Naive thymus-derived CD4-positive, alpha-beta T cell (primary cell): ENCODE results near the gene SLC19A1. TPM values are rescaled to one million over a fixed set of nuclear protein-coding genes. Genes with fewer than 3 reads are reported as not detected.

ENCODE experiments used
- ATAC-seq: fragments of 150-1000 bp; cut with Tn5 transposase; 2 replicates; pipeline ENCODE4 v1.10.0; 2021; ENCODE audit warnings: mild to moderate bottlenecking, moderate library complexity
- CTCF ChIA-PET: fragments of 350-600 bp; sonication (Branson Sonifier 250); formaldehyde crosslinking; loops from one replicate; lab custom pipeline; 2021; ENCODE audit warnings: antibody characterized with exemption; lab: Charles Lee
- POLR2A ChIA-PET: fragments of 350-600 bp; sonication (Branson Sonifier 250); formaldehyde crosslinking; loops from one replicate; lab custom pipeline; 2021; ENCODE audit warnings: antibody characterized with exemption, inconsistent platforms; lab: Charles Lee
- DNase-seq, 9 donors: peaks; one replicate each; pipeline versions ENCODE4 v3.0.0 to v3.0.0-alpha.2; 2020 to 2022; ENCODE audit warnings: mixed read lengths in 1 of 9
- H3K27ac ChIP-seq: one replicate; pipeline ENCODE4 v1.7.0; 2013; ENCODE audit warnings: mild to moderate bottlenecking, low read depth, low read length, moderate library complexity
- H3K27me3 ChIP-seq, 2 donors: one replicate each; pipeline ENCODE4 v1.7.0; 2013; ENCODE audit warnings: low read length in 2 of 2, mild to moderate bottlenecking in 2 of 2, moderate library complexity in 2 of 2; ENCODE audit not compliant: control insufficient read depth in 2 of 2, insufficient read depth in 2 of 2
- H3K36me3 ChIP-seq, 3 experiments: 1 replicate in 2 of 3; 2 replicates in 1 of 3; pipeline ENCODE4 v1.7.0; 2013; ENCODE audit warnings: low read length in 3 of 3, mild to moderate bottlenecking in 3 of 3, moderate library complexity in 1 of 3; ENCODE audit not compliant: insufficient read depth in 3 of 3, control insufficient read depth in 2 of 3
- H3K4me1 ChIP-seq, 2 donors: one replicate each; pipeline ENCODE4 v1.7.0; 2013; ENCODE audit warnings: low read length in 2 of 2, mild to moderate bottlenecking in 2 of 2, moderate library complexity in 1 of 2; ENCODE audit not compliant: control insufficient read depth in 2 of 2, insufficient read depth in 2 of 2
- H3K4me3 ChIP-seq: 2 replicates; pipeline ENCODE4 v1.7.0; 2013; ENCODE audit warnings: mild to moderate bottlenecking, low read length
- H3K9me3 ChIP-seq, 3 experiments: 1 replicate in 2 of 3; 2 replicates in 1 of 3; pipeline ENCODE4 v1.7.0; 2013; ENCODE audit warnings: low read length in 3 of 3; ENCODE audit not compliant: control insufficient read depth in 2 of 3
- H3K27ac Mint-ChIP-seq, 9 donors: one replicate each; pipeline ENCODE4 v1.8.0; 2020 to 2022; ENCODE audit warnings: mixed read lengths in 9 of 9, mild to moderate bottlenecking in 8 of 9, moderate library complexity in 5 of 9, inconsistent platforms in 2 of 9
- H3K27me3 Mint-ChIP-seq, 5 donors: one replicate each; pipeline ENCODE4 v1.8.0; 2021 to 2022; ENCODE audit warnings: mixed read lengths in 5 of 5, mild to moderate bottlenecking in 1 of 5
- H3K36me3 Mint-ChIP-seq, 5 donors: one replicate each; pipeline ENCODE4 v1.8.0; 2020 to 2022; ENCODE audit warnings: mixed read lengths in 5 of 5, mild to moderate bottlenecking in 3 of 5, inconsistent platforms in 1 of 5
- H3K4me1 Mint-ChIP-seq, 7 donors: one replicate each; pipeline ENCODE4 v1.8.0; 2020 to 2022; ENCODE audit warnings: mixed read lengths in 7 of 7, mild to moderate bottlenecking in 3 of 7, inconsistent platforms in 1 of 7
- H3K4me3 Mint-ChIP-seq, 10 donors: one replicate each; pipeline ENCODE4 v1.8.0; 2020 to 2022; ENCODE audit warnings: mild to moderate bottlenecking in 10 of 10, mixed read lengths in 10 of 10, moderate library complexity in 6 of 10, inconsistent platforms in 2 of 10
- H3K9me3 Mint-ChIP-seq, 11 donors: one replicate each; pipeline ENCODE4 v1.8.0; 2020 to 2022; ENCODE audit warnings: mixed read lengths in 11 of 11, mild to moderate bottlenecking in 4 of 11, inconsistent platforms in 1 of 11, moderate library complexity in 1 of 11
- intact Hi-C, 2 donors: fragments of 100-400 bp; cut with micrococcal nuclease; formaldehyde crosslinking; loops; one replicate each; pipeline ENCODE4 v1.15.1; 2023
- polyA plus RNA-seq, 2 donors: library from polyadenylated mRNA; unstranded; fragments of 300-500 nt; fragmentation: Illumina TruSeq; gene quantifications; one replicate each; pipeline ENCODE4 v1.2.3, GENCODE V29; 2021
- total RNA-seq, 6 experiments: library from RNA in 5 of 6; stranded (reverse) in 5 of 6; gene quantifications; 1 replicate in 5 of 6; 2 replicates in 1 of 6; pipeline ENCODE4 v1.2.3 and lab custom pipeline; 2021 to 2026

Gene SLC19A1
- total and polyA plus RNA-seq, 7 experiments from 2014 or later: 10.5 to 49.1 (median 15.6) TPM

GRCh38 chr21:45522381-45522780, 19.9 kb downstream of the SLC19A1 start:
- no peaks in the 10 kb centered on the region for H3K27me3 ChIP-seq
- Mint-ChIP-seq H3K27ac (no peak overlapping the region), H3K4me1 (peaks cover 0 to 11% (median 4%) of the 10 kb centered on the region in 7 donors), H3K36me3 (peaks cover 49 to 65% (median 61%) of the 10 kb centered on the region in 5 donors), H3K9me3 (peaks cover 5 to 51% (median 36%) of the 10 kb centered on the region in 11 donors), H3K27me3 (no peaks in the 10 kb centered on the region), H3K4me3 (no peak overlapping the region)
- H3K36me3 ChIP-seq: peaks cover 0 to 49% (median 0%) of the 10 kb centered on the region in 3 experiments
- no peak overlapping the region for H3K27ac ChIP-seq
- ChIA-PET CTCF (no interaction called here), POLR2A (no interaction called here)
- intact Hi-C loops: no loop called here
- peaks cover 0 to 11% (median 4%) of the 10 kb centered on the region in 3 experiments for H3K9me3 ChIP-seq
- no peak overlapping the region for H3K4me3 ChIP-seq
- H3K4me1 ChIP-seq: no peaks in the 10 kb centered on the region
- no peak for ATAC-seq
- DNase-seq: no peak

GRCh38 chr21:45521241-45521640, 21.0 kb downstream of the SLC19A1 start:
- CTCF ChIA-PET: no interaction called here
- Histone ChIP-seq H3K9me3 (peaks cover 0 to 11% (median 4%) of the 10 kb centered on the region in 3 experiments), H3K4me3 (no peak overlapping the region), H3K4me1 (no peaks in the 10 kb centered on the region), H3K27ac (no peak overlapping the region), H3K27me3 (no peaks in the 10 kb centered on the region), H3K36me3 (peaks cover 0 to 60% (median 0%) of the 10 kb centered on the region in 3 experiments)
- H3K36me3 Mint-ChIP-seq: peaks cover 45 to 62% (median 60%) of the 10 kb centered on the region in 5 donors
- no peak for DNase-seq
- ATAC-seq: no peak
- peaks cover 5 to 52% (median 36%) of the 10 kb centered on the region in 11 donors for H3K9me3 Mint-ChIP-seq
- no peaks in the 10 kb centered on the region for H3K27me3 Mint-ChIP-seq
- POLR2A ChIA-PET: interaction anchor here (1.0 kb wide), 1 partner anchor 9 kb away, joined by 4 read pairs; no protein-coding TSS in a partner anchor
- intact Hi-C loops: no loop called here
- no peak overlapping the region for H3K27ac Mint-ChIP-seq
- H3K4me3 Mint-ChIP-seq: no peak overlapping the region
- H3K4me1 Mint-ChIP-seq: peaks cover 0 to 11% (median 4%) of the 10 kb centered on the region in 7 donors

- peaks cover 45 to 62% (median 59%) of the 10 kb centered on the region in 5 donors for H3K36me3 Mint-ChIP-seq
- H3K4me1 Mint-ChIP-seq: peaks cover 0 to 11% (median 4%) of the 10 kb centered on the region in 7 donors
- H3K4me1 ChIP-seq: no peaks in the 10 kb centered on the region
- intact Hi-C loops: no loop called here
- H3K27me3 Mint-ChIP-seq: no peaks in the 10 kb centered on the region
- H3K27ac Mint-ChIP-seq: no peak overlapping the region
- no peak overlapping the region for H3K27ac ChIP-seq
- H3K27me3 ChIP-seq: no peaks in the 10 kb centered on the region
- ATAC-seq: no peak
- H3K9me3 Mint-ChIP-seq: peaks cover 5 to 52% (median 36%) of the 10 kb centered on the region in 11 donors
- DNase-seq: no peak
- H3K4me3 Mint-ChIP-seq: no peak overlapping the region
- ChIA-PET CTCF (no interaction called here), POLR2A (no interaction called here)
- peaks cover 0 to 11% (median 4%) of the 10 kb centered on the region in 3 experiments for H3K9me3 ChIP-seq
- no peak overlapping the region for H3K4me3 ChIP-seq
- peaks cover 0 to 60% (median 0%) of the 10 kb centered on the region in 3 experiments for H3K36me3 ChIP-seq
Measured at GRCh38 chr21:45519182-45519581, 23.1 kb downstream of the SLC19A1 start.

GRCh38 chr21:45518742-45519141, 23.5 kb downstream of the SLC19A1 start:
- no peak for ATAC-seq
- H3K4me1 Mint-ChIP-seq: peaks cover 0 to 14% (median 4%) of the 10 kb centered on the region in 7 donors
- Histone ChIP-seq H3K27ac (no peak overlapping the region), H3K4me3 (no peak overlapping the region), H3K36me3 (peaks cover 0 to 59% (median 0%) of the 10 kb centered on the region in 3 experiments), H3K27me3 (no peaks in the 10 kb centered on the region), H3K4me1 (no peaks in the 10 kb centered on the region), H3K9me3 (peaks cover 0 to 11% (median 4%) of the 10 kb centered on the region in 3 experiments)
- H3K9me3 Mint-ChIP-seq: peaks cover 5 to 52% (median 36%) of the 10 kb centered on the region in 11 donors
- intact Hi-C loops: no loop called here
- H3K4me3 Mint-ChIP-seq: peak overlapping the region in 1 of 10 donors; percentile 7
- ChIA-PET POLR2A (no interaction called here), CTCF (no interaction called here)
- peaks cover 45 to 65% (median 60%) of the 10 kb centered on the region in 5 donors for H3K36me3 Mint-ChIP-seq
- H3K27me3 Mint-ChIP-seq: no peaks in the 10 kb centered on the region
- peak overlapping the region in 1 of 9 donors; percentile 83 for H3K27ac Mint-ChIP-seq
- DNase-seq: no peak

GRCh38 chr21:45517249-45518065, 24.8 kb downstream of the SLC19A1 start:
- ChIA-PET CTCF (no interaction called here), POLR2A (no interaction called here)
- peak overlapping the region in 2 of 10 donors; percentile 41 to 57 for H3K4me3 Mint-ChIP-seq
- H3K36me3 Mint-ChIP-seq: peaks cover 43 to 57% (median 53%) of the 10 kb centered on the region in 5 donors
- Histone ChIP-seq H3K36me3 (peaks cover 0 to 56% (median 0%) of the 10 kb centered on the region in 3 experiments), H3K27ac (no peak overlapping the region), H3K9me3 (peaks cover 0 to 11% (median 4%) of the 10 kb centered on the region in 3 experiments), H3K4me3 (no peak overlapping the region), H3K27me3 (no peaks in the 10 kb centered on the region), H3K4me1 (no peaks in the 10 kb centered on the region)
- peak overlapping the region in 4 of 9 donors; percentile 26 to 83 (median 50) for H3K27ac Mint-ChIP-seq
- DNase-seq (peak in 1 of 9 donors; percentile 5), ATAC-seq (peak; percentile 41)
- peaks cover 0 to 15% (median 5%) of the 10 kb centered on the region in 7 donors for H3K4me1 Mint-ChIP-seq
- intact Hi-C loops: no loop called here
- no peaks in the 10 kb centered on the region for H3K27me3 Mint-ChIP-seq
- H3K9me3 Mint-ChIP-seq: peaks cover 5 to 52% (median 36%) of the 10 kb centered on the region in 11 donors

GRCh38 chr21:45516671-45517151, 25.5 kb downstream of the SLC19A1 start:
- Histone ChIP-seq H3K4me1 (no peaks in the 10 kb centered on the region), H3K4me3 (no peak overlapping the region), H3K27me3 (no peaks in the 10 kb centered on the region), H3K9me3 (peaks cover 0 to 11% (median 4%) of the 10 kb centered on the region in 3 experiments), H3K36me3 (peaks cover 0 to 55% (median 0%) of the 10 kb centered on the region in 3 experiments), H3K27ac (no peak overlapping the region)
- ChIA-PET POLR2A (no interaction called here), CTCF (no interaction called here)
- intact Hi-C loops: no loop called here
- DNase-seq (no peak), ATAC-seq (no peak)
- Mint-ChIP-seq H3K27ac (peak overlapping the region in 1 of 9 donors; percentile 83), H3K4me1 (peaks cover 0 to 15% (median 5%) of the 10 kb centered on the region in 7 donors), H3K9me3 (peaks cover 5 to 45% (median 32%) of the 10 kb centered on the region in 11 donors), H3K36me3 (peaks cover 36 to 50% (median 46%) of the 10 kb centered on the region in 5 donors), H3K4me3 (no peak overlapping the region), H3K27me3 (no peaks in the 10 kb centered on the region)
